Measurements from ENCODE around the gene ZIC2. TPM values are rescaled to one million over a fixed set of nuclear protein-coding genes. Genes with fewer than 3 reads are reported as not detected.
"Not testable (repeated sequence)": the region's sequence is repeated elsewhere in the genome, so short reads cannot be mapped to it uniquely, and the experiment has no call there.

ZIC2 gene
- total RNA-seq, 1 experiment from 2014 or later: 10.9 TPM

GRCh38 chr13:100014621-100015020 lies 33.0 kb downstream of the ZIC2 start:
- DNase-seq (ENCODE audit: low read depth): no peak

GRCh38 chr13:100019780-100020356 lies 38.3 kb downstream of the ZIC2 start:
- no peak for DNase-seq (ENCODE audit: low read depth)

GRCh38 chr13:100022798-100023197 lies 41.2 kb downstream of the ZIC2 start:
- DNase-seq (ENCODE audit: low read depth): no peak

- DNase-seq (ENCODE audit: low read depth): no peak
These were observed 42.4 kb downstream of the ZIC2 start for GRCh38 chr13:100024023-100024422.

GRCh38 chr13:100029933-100030332 lies 48.3 kb downstream of the ZIC2 start:
- no peak for DNase-seq (ENCODE audit: low read depth)

- DNase-seq (ENCODE audit: low read depth): not testable (repeated sequence)
These were observed 51.1 kb downstream of the ZIC2 start for GRCh38 chr13:100032642-100033041.

GRCh38 chr13:100035936-100036335 lies 54.4 kb downstream of the ZIC2 start:
- no peak for DNase-seq (ENCODE audit: low read depth)

Other genes starting within 250 kb of the ZIC2 start
- 2.4 and 2.5 TPM in 2 replicates for gene ZIC5, start 10.0 kb upstream of the ZIC2 start, total RNA-seq (2014; rRNA removed; shearing (Covaris generic))
- 5.3 and 6.2 TPM in 2 replicates for gene PCCA, start 107.3 kb downstream of the ZIC2 start, total RNA-seq (2014; rRNA removed; shearing (Covaris generic))

Data from Daoy (cell line).